GM21825 (cell line): Measurements from ENCODE around the gene OGG1.
A peak's percentile ranks its signal among the peaks of the same experiment; 100 is the strongest.

ENCODE experiments used
- ATAC-seq: cut with Tn5 transposase; IDR thresholded peaks from one replicate; pipeline ENCODE4 v1.9.1; 2021; ENCODE audit warnings: mild to moderate bottlenecking, moderate library complexity; ENCODE audit not compliant: unreplicated experiment

OGG1 gene

GRCh38 chr3:9781978-9782603 lies 32.3 kb downstream of the OGG1 start:
- no peak for ATAC-seq

DNA sequence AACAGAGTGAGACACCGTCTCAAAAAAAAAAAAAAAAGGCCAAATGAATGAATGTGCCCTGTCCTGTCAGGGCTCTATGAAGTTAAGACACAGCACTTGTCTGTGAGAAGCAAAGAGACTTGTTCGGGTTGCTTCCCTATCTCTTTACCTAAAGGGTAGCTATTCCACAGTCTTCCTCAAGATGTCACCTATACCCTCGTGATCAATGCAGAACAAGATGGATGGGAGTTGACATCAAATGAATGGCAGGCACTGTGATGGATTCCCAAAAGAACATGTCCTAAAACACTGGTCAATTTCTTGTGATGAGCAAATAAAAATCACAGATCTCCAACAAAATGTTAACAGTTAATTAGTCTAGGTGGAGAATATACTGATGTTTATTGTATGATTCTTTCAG lies 33.0 kb downstream of the OGG1 start:
- no peak for ATAC-seq

DNA sequence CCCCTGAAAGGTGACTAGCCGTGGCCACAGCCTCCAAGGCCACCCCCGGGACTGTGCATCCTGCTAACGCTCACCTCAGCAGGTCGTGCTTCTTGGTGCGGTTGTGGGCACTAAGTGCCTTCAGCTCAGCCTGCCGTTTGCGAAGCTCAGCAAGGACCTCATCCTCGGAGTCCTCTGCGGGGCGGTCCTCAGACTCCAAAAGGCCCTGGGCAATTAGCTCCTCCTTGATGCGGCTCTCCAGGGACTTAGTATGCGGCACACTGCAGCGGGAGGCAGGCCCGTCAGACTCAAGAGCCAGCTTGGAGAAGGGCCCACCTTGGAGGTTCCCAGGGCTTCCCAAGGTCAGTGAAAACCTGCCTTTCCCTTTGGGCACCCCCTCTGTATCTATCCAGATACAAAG lies 34.2 kb downstream of the OGG1 start:
- no peak for ATAC-seq

DNA sequence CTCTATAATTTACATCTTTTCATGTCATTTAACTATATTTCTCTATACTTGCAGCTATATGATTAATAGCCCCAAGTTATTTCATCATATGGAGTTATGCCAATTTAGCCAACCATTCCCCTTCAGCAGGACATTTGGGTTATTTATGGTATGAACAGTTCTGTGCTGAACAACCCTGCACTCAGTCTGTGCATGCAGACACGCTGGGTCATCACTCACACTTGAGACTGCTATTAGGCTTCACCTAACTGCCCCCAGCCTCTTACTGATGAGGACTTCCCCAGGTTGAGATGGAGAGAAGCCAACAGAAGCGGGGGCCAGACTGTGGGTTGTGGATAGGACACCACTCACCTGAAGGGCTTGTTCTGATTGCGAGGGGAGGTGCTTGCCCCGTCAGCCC lies 35.2 kb downstream of the OGG1 start:
- ATAC-seq, result no peak

DNA sequence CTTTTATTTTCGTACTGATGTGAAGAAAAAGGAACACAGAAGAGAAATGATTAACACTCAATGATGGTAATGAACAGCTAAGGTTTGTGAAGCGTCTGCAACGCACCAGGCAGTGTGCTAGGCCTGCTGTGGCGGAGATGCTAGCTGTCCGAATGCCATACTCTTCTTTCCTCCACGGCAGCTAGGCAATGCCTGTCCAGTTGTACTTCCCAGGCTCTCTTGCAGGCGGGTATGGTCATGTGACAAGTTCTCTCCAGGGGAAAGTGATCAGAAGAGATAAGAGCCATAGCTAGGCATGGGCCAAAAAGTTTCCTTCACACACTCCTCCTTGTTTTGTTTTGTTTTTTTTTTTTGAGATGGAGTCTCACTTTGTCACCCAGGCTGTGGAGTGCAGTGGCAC lies 35.9 kb downstream of the OGG1 start:
- ATAC-seq, result no peak

GRCh38 chr3:9786209-9786739 lies 36.5 kb downstream of the OGG1 start:
- no peak for ATAC-seq

- ATAC-seq, result no peak
Observed at GRCh38 chr3:9786825-9787669, 37.3 kb downstream of the OGG1 start.

- no peak for ATAC-seq
Observed at GRCh38 chr3:9787714-9788113, 38.0 kb downstream of the OGG1 start.

DNA sequence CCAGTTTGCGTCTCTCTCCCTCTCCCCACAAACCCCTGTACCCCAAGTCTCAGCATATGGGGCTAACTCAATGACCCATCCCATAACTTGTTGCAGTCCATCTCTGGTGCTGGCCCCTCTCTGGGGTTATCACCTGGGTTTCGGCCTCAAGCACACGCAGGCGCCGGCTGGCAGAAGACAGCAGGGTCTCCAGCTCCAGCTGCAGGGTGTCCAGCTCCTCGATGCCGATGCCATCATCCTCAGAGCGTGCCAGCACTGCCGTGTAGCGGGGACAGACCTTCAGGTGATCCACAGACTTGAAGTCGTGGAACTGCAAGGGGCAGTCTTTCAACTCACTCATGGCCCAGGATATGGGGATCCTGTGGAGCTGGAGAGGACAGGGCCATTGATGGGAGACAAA lies 41.4 kb downstream of the OGG1 start:
- no peak for ATAC-seq

DNA sequence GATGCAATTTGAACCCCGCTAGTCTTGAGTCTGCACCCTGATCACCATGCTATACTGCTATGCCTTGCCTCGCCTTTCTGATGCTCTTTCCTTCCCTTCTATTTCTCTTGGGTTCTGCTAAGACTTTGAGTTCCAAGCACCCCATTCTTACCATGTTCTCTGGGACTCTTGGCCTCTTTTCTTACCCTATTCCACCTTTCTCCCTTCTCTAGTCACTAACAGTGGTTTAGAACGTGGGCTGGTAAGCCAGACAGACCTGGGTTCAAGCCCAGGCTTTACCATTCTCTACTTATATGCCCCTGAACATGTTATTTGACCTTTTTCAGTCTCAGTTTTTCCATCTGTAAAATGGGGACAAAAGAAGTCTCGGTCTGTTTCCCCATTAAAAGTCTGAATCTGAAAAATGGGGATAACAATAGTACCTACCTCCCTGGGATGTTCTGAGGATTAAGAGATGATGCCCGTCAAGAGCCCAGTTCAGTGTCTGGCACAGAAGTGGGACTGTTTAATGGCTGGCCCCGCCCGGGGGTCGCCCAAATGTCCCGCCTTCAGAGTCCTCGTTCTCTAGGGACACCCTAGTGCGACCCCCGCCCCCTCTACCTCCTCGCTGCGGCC lies 42.1 kb downstream of the OGG1 start:
- no peak for ATAC-seq

DNA sequence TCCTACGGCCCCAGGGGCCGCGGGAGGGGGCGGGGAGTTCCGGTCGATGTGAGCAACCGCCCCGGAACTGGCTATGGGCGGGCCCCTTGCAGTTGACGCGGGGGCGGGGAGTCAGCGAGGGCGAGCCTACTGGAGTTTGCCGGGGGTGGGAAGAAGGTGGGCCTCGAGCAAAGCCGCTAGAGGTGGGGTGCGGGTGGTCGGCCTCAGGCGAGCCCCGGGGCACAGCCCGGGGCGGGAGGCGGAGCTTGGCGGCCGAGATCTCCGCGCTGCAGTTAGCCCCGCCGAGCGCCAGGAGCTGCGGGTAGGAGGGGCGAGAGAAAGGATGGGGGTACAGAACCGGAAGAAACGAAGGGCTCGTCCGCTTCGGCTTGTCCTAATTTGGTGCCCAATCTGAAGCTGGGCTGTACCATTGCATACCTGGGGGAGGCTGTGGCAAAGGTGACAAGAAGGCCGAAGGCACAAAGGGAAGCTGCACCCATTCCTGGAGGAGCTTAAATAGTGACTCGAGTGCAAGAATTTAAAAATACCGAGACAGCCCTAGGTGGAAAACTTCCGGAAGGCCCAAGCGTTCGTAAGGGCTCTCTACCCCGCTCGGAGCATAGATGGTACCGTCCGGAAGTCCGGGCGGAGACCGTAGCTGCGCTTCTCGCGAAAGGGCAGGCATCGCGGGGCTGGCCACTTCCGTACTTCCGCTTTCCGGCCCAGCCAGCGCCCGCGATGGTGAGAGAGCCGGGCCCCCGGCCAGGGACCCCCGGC lies 42.8 kb downstream of the OGG1 start, which contains the start of the genes ARPC4 and TADA3:
ARPC4 (plus strand) TSS at position 678 of the 756 bp plus-strand sequence; CDS start at position 718, 40 bp downstream.
TADA3 (minus strand) TSS at position 69 of the 756 bp plus-strand sequence. CDS start 1,007 bp downstream, outside the sequence.
- peak; percentile 80 for ATAC-seq

DNA sequence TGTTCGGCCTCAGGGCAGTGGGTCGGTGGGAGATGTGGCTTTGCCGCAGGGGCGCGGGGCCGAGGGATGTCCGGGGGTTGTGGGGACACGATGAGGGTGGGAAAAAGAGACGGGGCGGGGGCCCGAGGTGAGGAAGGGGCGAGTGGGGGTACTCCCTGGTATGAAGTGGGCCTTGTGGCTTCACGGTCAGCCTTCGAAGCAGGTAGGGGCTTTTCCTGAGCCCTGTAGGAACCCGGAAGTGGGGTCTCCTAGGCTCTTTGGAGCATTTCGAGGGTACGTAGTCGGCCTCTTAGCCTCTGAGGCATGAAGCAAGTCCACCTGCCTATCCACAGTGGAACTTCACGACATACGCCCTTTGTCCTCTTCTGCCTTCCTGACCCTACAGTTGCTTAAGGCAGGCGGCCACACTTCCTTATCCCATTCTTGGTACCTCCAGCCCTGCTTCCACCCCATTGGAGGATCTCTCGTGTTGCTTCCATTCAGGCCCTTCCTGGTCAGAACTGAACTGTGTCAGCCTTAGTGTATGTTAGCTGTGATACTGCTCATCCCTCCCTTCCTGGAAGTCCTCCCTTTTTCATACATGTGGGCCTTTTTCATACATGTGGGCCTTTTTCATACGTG lies 43.5 kb downstream of the OGG1 start:
- ATAC-seq, result no peak

- no peak for ATAC-seq
Observed at GRCh38 chr3:9794400-9794799, 44.6 kb downstream of the OGG1 start.

GRCh38 chr3:9795207-9795606 lies 45.5 kb downstream of the OGG1 start:
- ATAC-seq, result no peak

GRCh38 chr3:9797196-9797945 lies 47.6 kb downstream of the OGG1 start:
- no peak for ATAC-seq

- no peak for ATAC-seq
Observed at GRCh38 chr3:9800529-9800928, 50.8 kb downstream of the OGG1 start.

GRCh38 chr3:9803494-9803893 lies 53.7 kb downstream of the OGG1 start:
- no peak for ATAC-seq

DNA sequence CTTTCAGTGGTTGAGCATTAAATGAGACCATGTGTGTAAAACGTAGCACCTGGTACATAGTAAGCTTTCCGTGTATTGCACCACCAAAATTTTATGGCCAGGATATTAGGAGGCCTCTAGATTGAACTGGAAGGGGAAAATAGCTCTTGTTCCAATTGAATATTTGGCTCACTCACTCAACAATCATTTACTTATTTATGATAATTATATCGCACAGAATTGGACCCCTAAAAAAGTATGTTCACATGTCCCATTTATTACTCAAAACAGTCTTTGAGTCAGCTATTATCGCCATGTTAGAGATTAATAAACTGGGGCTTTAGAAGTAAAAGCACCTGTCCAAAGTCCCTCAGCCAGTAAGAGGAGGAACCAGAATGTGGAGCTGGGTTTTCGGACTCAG lies 55.2 kb downstream of the OGG1 start:
- ATAC-seq, result no peak

DNA sequence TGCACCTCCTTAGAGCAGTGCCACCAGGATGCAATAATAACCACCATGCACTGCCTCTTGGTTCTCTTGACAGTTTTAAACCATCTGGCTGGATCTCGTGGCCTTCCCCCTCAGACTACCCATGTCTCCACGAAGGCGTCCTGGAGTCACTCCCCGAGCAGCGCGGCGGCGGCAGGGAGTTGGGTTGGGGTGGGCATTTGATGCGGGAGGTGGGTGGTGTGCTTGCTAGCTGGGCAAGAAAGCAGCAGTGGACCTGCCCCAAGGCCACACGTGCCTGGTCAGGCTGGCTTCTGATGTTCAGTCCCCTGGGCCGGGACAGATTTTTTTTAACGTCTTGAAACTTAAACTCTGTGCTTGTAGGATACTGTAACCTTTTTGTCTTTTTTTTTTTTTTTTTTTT lies 56.4 kb downstream of the OGG1 start:
- ATAC-seq, result no peak
